Measurements from ENCODE around the gene MYOM1. TPM values are rescaled to one million over a fixed set of nuclear protein-coding genes. Genes with fewer than 3 reads are reported as not detected.

The MYOM1 gene
- total RNA-seq, 4 donors from 2014 or later: 0.67 to 2.1 (median 1.5) TPM

DNA sequence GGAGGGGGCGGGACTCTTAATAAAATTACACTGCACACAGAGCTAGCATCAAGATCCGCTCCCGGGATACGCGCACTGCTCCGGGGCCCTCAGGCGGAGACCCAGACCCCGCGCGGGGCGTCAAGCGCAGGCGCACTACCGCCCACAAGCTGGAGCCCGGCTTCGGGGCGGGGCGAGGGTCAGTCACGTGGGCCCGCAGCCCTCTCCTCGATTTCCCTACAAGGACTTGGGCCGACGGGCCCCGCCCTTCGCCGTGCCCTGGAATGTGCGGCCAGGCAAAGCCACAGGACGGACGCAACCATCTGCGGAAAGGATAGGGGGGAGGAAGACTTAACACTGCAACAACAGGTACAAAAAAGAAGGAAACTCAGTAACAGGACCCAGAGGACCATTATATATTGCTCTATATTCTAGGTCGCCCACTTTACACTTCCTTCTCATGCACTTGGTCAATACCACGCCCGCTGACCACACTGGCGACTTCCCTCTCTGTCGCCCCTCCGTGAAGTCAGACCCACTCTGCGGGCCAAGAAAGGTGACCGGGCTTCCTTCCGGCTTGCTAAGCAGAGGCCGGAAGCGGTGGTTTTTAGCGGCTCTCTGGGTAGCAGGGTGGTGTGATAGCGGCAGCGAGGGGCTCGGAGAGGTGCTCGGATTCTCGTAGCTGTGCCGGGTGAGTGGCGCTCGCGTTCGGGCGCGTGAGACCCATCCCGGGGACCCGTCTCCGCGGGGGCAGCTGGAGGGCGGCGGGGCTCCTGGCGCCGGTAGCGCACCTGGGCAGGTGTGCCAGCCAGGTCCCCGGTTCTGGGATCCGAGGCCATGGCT, 27.7 kb upstream of the MYOM1 start, which contains the start of gene MYL12A:
MYL12A (plus strand) TSS at position 562 of the 822 bp plus-strand sequence. CDS start 5,447 bp downstream, outside the sequence.
- TF ChIP-seq, protein P1, sequence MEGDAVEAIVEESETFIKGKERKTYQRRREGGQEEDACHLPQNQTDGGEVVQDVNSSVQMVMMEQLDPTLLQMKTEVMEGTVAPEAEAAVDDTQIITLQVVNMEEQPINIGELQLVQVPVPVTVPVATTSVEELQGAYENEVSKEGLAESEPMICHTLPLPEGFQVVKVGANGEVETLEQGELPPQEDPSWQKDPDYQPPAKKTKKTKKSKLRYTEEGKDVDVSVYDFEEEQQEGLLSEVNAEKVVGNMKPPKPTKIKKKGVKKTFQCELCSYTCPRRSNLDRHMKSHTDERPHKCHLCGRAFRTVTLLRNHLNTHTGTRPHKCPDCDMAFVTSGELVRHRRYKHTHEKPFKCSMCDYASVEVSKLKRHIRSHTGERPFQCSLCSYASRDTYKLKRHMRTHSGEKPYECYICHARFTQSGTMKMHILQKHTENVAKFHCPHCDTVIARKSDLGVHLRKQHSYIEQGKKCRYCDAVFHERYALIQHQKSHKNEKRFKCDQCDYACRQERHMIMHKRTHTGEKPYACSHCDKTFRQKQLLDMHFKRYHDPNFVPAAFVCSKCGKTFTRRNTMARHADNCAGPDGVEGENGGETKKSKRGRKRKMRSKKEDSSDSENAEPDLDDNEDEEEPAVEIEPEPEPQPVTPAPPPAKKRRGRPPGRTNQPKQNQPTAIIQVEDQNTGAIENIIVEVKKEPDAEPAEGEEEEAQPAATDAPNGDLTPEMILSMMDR (IDR thresholded peaks at IDR 0.05): no peak
- peak in 1 of 2 donors; percentile 65 for TF ChIP-seq POLR2A (IDR thresholded peaks at IDR 0.05)
- H3K4me3 ChIP-seq (ENCODE audit: low read depth, poor library complexity, severe bottlenecking): peak within 1 kb of the TSS; percentile 97
- 0 to 1% methylated on average over 55 to 65 of the region's 65 CpGs for WGBS, 2 donors
- peak; percentile 96 to 99 for DNase-seq (ENCODE audit: low spot score in 2 of 2)
- intact Hi-C loops (cut with DNase I; ENCODE audit: low total_unique reads): loop anchor here (2.0 kb wide), 1 partner anchor 313 kb away; no protein-coding TSS in a partner anchor

DNA sequence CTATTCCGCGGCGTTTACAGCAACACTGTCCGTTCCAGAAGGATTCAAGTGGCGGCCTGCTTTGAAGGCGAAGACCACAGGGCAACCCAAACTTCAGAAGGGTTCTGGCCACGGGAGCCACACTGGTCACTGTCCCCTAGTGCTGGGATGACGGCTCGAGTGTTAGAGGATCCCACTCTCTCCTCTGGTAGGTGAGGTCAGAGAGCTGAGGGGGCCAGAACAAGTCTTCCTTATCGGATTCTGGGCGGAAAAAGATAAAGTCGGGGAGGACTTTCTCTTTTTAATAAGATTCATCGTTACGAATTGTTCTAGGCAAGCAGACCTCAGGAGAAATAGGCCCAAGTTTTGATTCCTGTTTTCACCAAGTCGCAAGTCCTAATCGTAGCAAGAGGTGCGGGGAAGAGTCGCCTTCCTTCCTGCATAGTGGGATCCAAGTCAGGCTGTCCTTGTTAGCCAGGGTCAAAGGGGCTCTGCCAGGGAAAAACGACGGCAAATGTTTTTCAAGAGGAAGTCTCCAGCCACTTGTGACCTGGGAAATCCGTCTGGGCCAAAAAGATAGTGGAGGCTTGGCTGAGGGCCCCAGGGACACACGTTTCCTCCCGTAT, 27.0 kb upstream of the MYOM1 start:
- 31 to 38% methylated on average over 21 to 23 of the region's 23 CpGs for WGBS, 2 donors
- peak overlapping the region; percentile 12 for H3K4me3 ChIP-seq (ENCODE audit: low read depth, poor library complexity, severe bottlenecking)
- DNase-seq (ENCODE audit: low spot score in 2 of 2): peak; percentile 60 to 90
- intact Hi-C loops (cut with DNase I; ENCODE audit: low total_unique reads): loop anchor here (2.0 kb wide), 1 partner anchor 312 kb away; no protein-coding TSS in a partner anchor
- no peak for TF ChIP-seq POLR2A (IDR thresholded peaks at IDR 0.05)
- TF ChIP-seq, protein P1 (IDR thresholded peaks at IDR 0.05): no peak

DNA sequence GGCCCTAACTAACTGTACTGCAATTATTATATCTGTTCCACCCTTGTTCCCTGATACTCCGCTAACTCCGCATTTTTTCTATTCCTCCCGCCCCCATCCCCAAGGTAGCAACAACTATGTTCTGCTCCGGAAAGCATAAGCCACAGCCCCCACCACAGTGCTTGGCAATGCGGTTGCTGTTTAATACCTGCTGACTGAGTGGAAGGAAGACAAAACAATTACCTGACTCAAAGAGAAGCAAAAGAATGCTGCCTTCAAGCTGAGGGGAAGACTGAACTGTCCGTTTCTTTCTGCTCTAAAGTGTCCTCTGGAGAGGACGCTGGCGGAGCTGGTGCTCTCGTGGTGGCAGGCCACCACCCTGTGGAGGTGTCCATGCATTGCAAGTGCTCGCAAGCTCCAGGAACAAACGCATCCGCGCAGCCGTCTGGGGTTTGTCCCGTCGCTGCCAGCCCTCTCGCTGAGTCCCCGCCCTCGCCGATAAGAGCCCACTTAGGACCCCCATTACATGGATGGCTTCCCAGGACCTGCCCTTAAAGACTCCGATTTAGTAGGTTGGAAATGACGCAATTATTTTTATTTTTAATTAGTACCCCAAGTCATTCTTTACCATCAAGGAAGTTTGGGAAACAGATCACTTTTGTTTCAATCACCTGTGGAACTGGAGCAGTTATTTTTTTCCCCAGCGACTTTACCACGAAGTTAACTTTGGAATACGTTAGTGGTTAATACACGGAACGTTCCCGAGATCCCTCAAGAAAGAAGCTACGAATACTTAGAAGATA, 26.3 kb upstream of the MYOM1 start:
- peak overlapping the region; percentile 12 for H3K4me3 ChIP-seq (ENCODE audit: low read depth, poor library complexity, severe bottlenecking)
- intact Hi-C loops (cut with DNase I; ENCODE audit: low total_unique reads): loop anchor here (2.0 kb wide), 1 partner anchor 311 kb away; no protein-coding TSS in a partner anchor
- WGBS, 2 donors: 7% methylated on average over 29 of the region's 29 CpGs
- TF ChIP-seq, protein P1 (IDR thresholded peaks at IDR 0.05): peak in 1 of 3 donors; percentile 81
- no peak for TF ChIP-seq POLR2A (IDR thresholded peaks at IDR 0.05)
- DNase-seq (ENCODE audit: low spot score in 2 of 2): peak; percentile 86 to 97

DNA sequence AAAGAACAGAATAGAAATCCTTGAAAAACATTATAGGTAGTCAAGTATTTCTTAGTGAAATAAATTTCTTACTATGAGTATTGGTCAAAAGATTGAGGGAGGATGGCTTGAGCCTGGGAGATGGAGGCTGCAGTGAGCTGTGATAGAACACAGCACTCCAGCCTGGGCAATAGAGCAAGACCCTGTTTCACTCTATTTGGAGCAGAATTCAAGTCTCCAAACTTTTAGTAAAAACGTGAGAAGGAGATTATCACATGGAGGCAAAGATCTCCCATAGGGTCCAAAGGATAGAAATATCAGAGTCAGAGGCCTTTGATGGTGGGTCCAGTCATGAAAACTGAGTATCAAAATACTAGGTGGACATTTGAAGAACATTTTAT, 25.4 kb upstream of the MYOM1 start:
- 46 to 66% methylated on average over 1 of the region's 1 CpG for WGBS, 2 donors
- DNase-seq (ENCODE audit: low spot score in 2 of 2): no peak
- intact Hi-C loops (cut with DNase I; ENCODE audit: low total_unique reads): no loop called here
- H3K4me3 ChIP-seq (ENCODE audit: low read depth, poor library complexity, severe bottlenecking): no peak overlapping the region
- TF ChIP-seq, protein P1 (IDR thresholded peaks at IDR 0.05): no peak
- TF ChIP-seq POLR2A (IDR thresholded peaks at IDR 0.05): no peak

DNA sequence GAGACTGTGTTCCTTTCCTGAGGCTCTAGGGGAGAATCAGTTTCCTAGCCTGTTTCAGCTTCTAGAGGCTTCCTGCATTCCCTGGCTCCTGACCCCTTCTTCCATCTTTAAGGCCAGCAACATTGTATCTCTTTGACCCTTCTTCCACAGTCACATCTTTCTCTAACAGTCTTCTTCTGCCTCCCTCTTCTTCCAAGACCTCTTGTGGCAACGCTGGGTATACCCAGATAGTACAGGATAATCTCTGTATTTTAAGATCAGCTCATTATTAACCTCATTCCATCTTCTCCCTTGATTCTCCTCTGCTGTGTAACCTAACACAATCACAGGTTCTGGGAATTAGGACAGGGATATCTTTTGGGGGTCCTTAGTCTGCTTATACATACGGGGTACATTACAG, 19.0 kb upstream of the MYOM1 start:
- WGBS, 2 donors: 95% methylated on average over 2 of the region's 2 CpGs
- intact Hi-C loops (cut with DNase I; ENCODE audit: low total_unique reads): no loop called here
- no peak for DNase-seq (ENCODE audit: low spot score in 2 of 2)
- TF ChIP-seq, protein P1 (IDR thresholded peaks at IDR 0.05): no peak
- TF ChIP-seq POLR2A (IDR thresholded peaks at IDR 0.05): no peak
- H3K4me3 ChIP-seq (ENCODE audit: low read depth, poor library complexity, severe bottlenecking): no peak overlapping the region
